Measurements from ENCODE around the gene TPCN2.

TPCN2 gene

GRCh38 chr11:69180726-69181125, 132.0 kb downstream of the TPCN2 start:
- Histone ChIP-seq H3K4me3 (ENCODE audit: low read depth in 1 of 2, low read length in 2 of 2) (no peak overlapping the region), H3K9ac (ENCODE audit: low read depth, low read length) (no peak overlapping the region), H3K79me2 (ENCODE audit: insufficient read depth, low read length) (no peaks in the 10 kb centered on the region), H2AFZ (ENCODE audit: low read depth, low read length) (no peak overlapping the region), H3K4me2 (ENCODE audit: insufficient read depth, low read length) (no peak overlapping the region), H3K9me3 (ENCODE audit: insufficient read depth, low read length, severe bottlenecking) (no peaks in the 10 kb centered on the region), H4K20me1 (ENCODE audit: insufficient read depth, low read length) (no peaks in the 10 kb centered on the region), H3K4me1 (ENCODE audit: insufficient read depth, low read length) (no peaks in the 10 kb centered on the region), H3K27me3 (ENCODE audit: insufficient read depth, low read length, poor library complexity) (no peaks in the 10 kb centered on the region), H3K27ac (ENCODE audit: low read length) (no peak overlapping the region), H3K36me3 (ENCODE audit: insufficient read depth, low read length) (no peaks in the 10 kb centered on the region)
- TF ChIP-seq CTCF (IDR thresholded peaks at IDR 0.05; ENCODE audit: borderline replicate concordance, extremely low read depth, low read length, poor library complexity, severe bottlenecking): no peak
- no peak for DNase-seq
- no peak for ATAC-seq (ENCODE audit: insufficient read depth, low read depth)

GRCh38 chr11:69183613-69184012, 134.9 kb downstream of the TPCN2 start:
- Histone ChIP-seq H3K9ac (ENCODE audit: low read depth, low read length) (no peak overlapping the region), H3K27ac (ENCODE audit: low read length) (no peak overlapping the region), H3K79me2 (ENCODE audit: insufficient read depth, low read length) (no peaks in the 10 kb centered on the region), H3K4me2 (ENCODE audit: insufficient read depth, low read length) (no peak overlapping the region), H3K27me3 (ENCODE audit: insufficient read depth, low read length, poor library complexity) (no peaks in the 10 kb centered on the region), H3K9me3 (ENCODE audit: insufficient read depth, low read length, severe bottlenecking) (peaks cover 7% of the 10 kb centered on the region), H3K4me3 (ENCODE audit: low read depth in 1 of 2, low read length in 2 of 2) (no peak overlapping the region), H4K20me1 (ENCODE audit: insufficient read depth, low read length) (no peaks in the 10 kb centered on the region), H2AFZ (ENCODE audit: low read depth, low read length) (no peak overlapping the region), H3K4me1 (ENCODE audit: insufficient read depth, low read length) (no peaks in the 10 kb centered on the region), H3K36me3 (ENCODE audit: insufficient read depth, low read length) (no peaks in the 10 kb centered on the region)
- TF ChIP-seq CTCF (IDR thresholded peaks at IDR 0.05; ENCODE audit: borderline replicate concordance, extremely low read depth, low read length, poor library complexity, severe bottlenecking) (no peak), EZH2 (IDR thresholded peaks at IDR 0.05; ENCODE audit: borderline replicate concordance, low read depth, low read length, severe bottlenecking) (no peak)
- DNase-seq (no peak), ATAC-seq (ENCODE audit: insufficient read depth, low read depth) (no peak)

Measured in DND-41 (cell line).